ENCODE data around the gene PCMTD2. TPM values are rescaled to one million over a fixed set of nuclear protein-coding genes. Genes with fewer than 3 reads are reported as not detected.

The PCMTD2 gene
- total RNA-seq, 1 experiment from 2014 or later = 45.7 TPM

- no peaks in the 10 kb centered on the region for H3K9me2 ChIP-seq (replicated peaks; ENCODE audit: low read length)
- H3K27me3 ChIP-seq (ENCODE audit: low read length) = peaks cover 49% of the 10 kb centered on the region
- ChIA-PET POLR2A (ENCODE audit: unreplicated experiment) (no interaction called here), CTCF (no interaction called here)
- DNase-seq (no peak), ATAC-seq (no peak)
- no peak overlapping the region for H3K27ac ChIP-seq (ENCODE audit: low read length)
- H3K9me3 ChIP-seq (ENCODE audit: low read length) = no peaks in the 10 kb centered on the region
- no peak overlapping the region for H3K4me3 ChIP-seq (ENCODE audit: low read length)
- H3K4me2 ChIP-seq (ENCODE audit: low read length) = no peak overlapping the region
- H3K36me3 ChIP-seq (ENCODE audit: low read depth, low read length) = no peaks in the 10 kb centered on the region
- no peak overlapping the region for H3K9ac ChIP-seq (ENCODE audit: low read length)
- no peak for TF ChIP-seq EZH2 (IDR thresholded peaks at IDR 0.05; ENCODE audit: low read length, unreplicated experiment)
- no peak for TF ChIP-seq EZH2phosphoT487 (IDR thresholded peaks at IDR 0.05; ENCODE audit: borderline replicate concordance, low read length)
- TF ChIP-seq CTCF (conservative IDR thresholded peaks at IDR 0.05; ENCODE audit: low read depth, low read length) = no peak
- H3K4me1 ChIP-seq (ENCODE audit: insufficient read depth, low read length) = no peaks in the 10 kb centered on the region
- intact Hi-C loops (cut with micrococcal nuclease) = no loop called here
- H2AFZ ChIP-seq (ENCODE audit: low read length) = no peak overlapping the region
- no peaks in the 10 kb centered on the region for H4K20me1 ChIP-seq (ENCODE audit: low read length)
- no peaks in the 10 kb centered on the region for H3F3A ChIP-seq (ENCODE audit: low read length, unreplicated experiment)
- H3K79me2 ChIP-seq (ENCODE audit: low read length) = no peaks in the 10 kb centered on the region
- no TSS peak for BruUV-seq (replicated peaks)
Observed at GRCh38 chr20:64242003-64242796, 13.3 kb upstream of the PCMTD2 start.

GRCh38 chr20:64242797-64243475 is 12.6 kb upstream of the PCMTD2 start:
- no peak for TF ChIP-seq CTCF (conservative IDR thresholded peaks at IDR 0.05; ENCODE audit: low read depth, low read length)
- TF ChIP-seq EZH2phosphoT487 (IDR thresholded peaks at IDR 0.05; ENCODE audit: borderline replicate concordance, low read length) = no peak
- TF ChIP-seq EZH2 (IDR thresholded peaks at IDR 0.05; ENCODE audit: low read length, unreplicated experiment) = no peak
- no peaks in the 10 kb centered on the region for H3K79me2 ChIP-seq (ENCODE audit: low read length)
- H2AFZ ChIP-seq (ENCODE audit: low read length) = no peak overlapping the region
- H3K27ac ChIP-seq (ENCODE audit: low read length) = no peak overlapping the region
- ATAC-seq = no peak
- H3K9ac ChIP-seq (ENCODE audit: low read length) = no peak overlapping the region
- H4K20me1 ChIP-seq (ENCODE audit: low read length) = no peaks in the 10 kb centered on the region
- no peaks in the 10 kb centered on the region for H3K4me1 ChIP-seq (ENCODE audit: insufficient read depth, low read length)
- H3K4me2 ChIP-seq (ENCODE audit: low read length) = no peak overlapping the region
- H3K9me3 ChIP-seq (ENCODE audit: low read length) = no peaks in the 10 kb centered on the region
- no peak for DNase-seq
- H3K36me3 ChIP-seq (ENCODE audit: low read depth, low read length) = no peaks in the 10 kb centered on the region
- ChIA-PET CTCF (no interaction called here), POLR2A (ENCODE audit: unreplicated experiment) (no interaction called here)
- no peaks in the 10 kb centered on the region for H3F3A ChIP-seq (ENCODE audit: low read length, unreplicated experiment)
- intact Hi-C loops (cut with micrococcal nuclease) = no loop called here
- no TSS peak for BruUV-seq (replicated peaks)
- no peaks in the 10 kb centered on the region for H3K9me2 ChIP-seq (replicated peaks; ENCODE audit: low read length)
- H3K27me3 ChIP-seq (ENCODE audit: low read length) = peaks cover 55% of the 10 kb centered on the region
- H3K4me3 ChIP-seq (ENCODE audit: low read length) = no peak overlapping the region

GRCh38 chr20:64244281-64244805 is 11.2 kb upstream of the PCMTD2 start:
- H3K27ac ChIP-seq (ENCODE audit: low read length) = no peak overlapping the region
- no peak overlapping the region for H2AFZ ChIP-seq (ENCODE audit: low read length)
- intact Hi-C loops (cut with micrococcal nuclease) = no loop called here
- no peak overlapping the region for H3K4me2 ChIP-seq (ENCODE audit: low read length)
- H3K9me3 ChIP-seq (ENCODE audit: low read length) = no peaks in the 10 kb centered on the region
- POLR2A ChIA-PET (ENCODE audit: unreplicated experiment) = no interaction called here
- H3K9me2 ChIP-seq (replicated peaks; ENCODE audit: low read length) = no peaks in the 10 kb centered on the region
- BruUV-seq (replicated peaks) = no TSS peak
- H3K79me2 ChIP-seq (ENCODE audit: low read length) = no peaks in the 10 kb centered on the region
- no peak for TF ChIP-seq EZH2phosphoT487 (IDR thresholded peaks at IDR 0.05; ENCODE audit: borderline replicate concordance, low read length)
- TF ChIP-seq CTCF (conservative IDR thresholded peaks at IDR 0.05; ENCODE audit: low read depth, low read length) = no peak
- TF ChIP-seq EZH2 (IDR thresholded peaks at IDR 0.05; ENCODE audit: low read length, unreplicated experiment) = no peak
- no peaks in the 10 kb centered on the region for H4K20me1 ChIP-seq (ENCODE audit: low read length)
- no peaks in the 10 kb centered on the region for H3F3A ChIP-seq (ENCODE audit: low read length, unreplicated experiment)
- peaks cover 58% of the 10 kb centered on the region for H3K27me3 ChIP-seq (ENCODE audit: low read length)
- no peak for ATAC-seq
- no peak overlapping the region for H3K9ac ChIP-seq (ENCODE audit: low read length)
- no peaks in the 10 kb centered on the region for H3K4me1 ChIP-seq (ENCODE audit: insufficient read depth, low read length)
- DNase-seq = no peak
- CTCF ChIA-PET = no interaction called here
- H3K4me3 ChIP-seq (ENCODE audit: low read length) = no peak overlapping the region
- H3K36me3 ChIP-seq (ENCODE audit: low read depth, low read length) = no peaks in the 10 kb centered on the region
